IMR-90 (cell line): ENCODE data around the gene RPP30. TPM values are rescaled to one million over a fixed set of nuclear protein-coding genes. Genes with fewer than 3 reads are reported as not detected.

Experiments
- ATAC-seq: fragments of 200-7000 bp; cut with Tn5 transposase; 2 replicates; pipeline ENCODE4 v1.9.1; 2020; ENCODE audit warnings: low read depth, mild to moderate bottlenecking, moderate library complexity
- BruUV-seq: library from RNA; stranded (reverse); fragments of 400-500 nt; replicated peaks from 2 replicates; lab custom pipeline; 2021; lab: Mats Ljungman, UMichigan
- CTCF ChIA-PET: fragments of 300-600 bp; formaldehyde crosslinking; extraction: SDS; loops from one replicate; lab custom pipeline; 2021; ENCODE audit warnings: antibody characterized with exemption; lab: Yijun Ruan, JAX
- POLR2A ChIA-PET: fragments of 300-600 bp; sonication (Branson Sonifier 250); formaldehyde crosslinking; loops from one replicate; lab custom pipeline; 2022; ENCODE audit warnings: antibody characterized with exemption; ENCODE audit not compliant: unreplicated experiment; lab: Charles Lee
- DNase-seq: peaks from one replicate; pipeline ENCODE4 v3.0.0; 2013
- H2AFZ ChIP-seq: replicated peaks from 2 replicates; pipeline ENCODE3; 2013; ENCODE audit warnings: low read length, mild to moderate bottlenecking; ENCODE audit not compliant: poor library complexity
- H2AK5ac ChIP-seq: 2 replicates; pipeline ENCODE4 v1.6.1; 2013; ENCODE audit warnings: low read depth, low read length, inconsistent platforms
- H2AK9ac ChIP-seq: replicated peaks from 2 replicates; pipeline ENCODE3; 2013; ENCODE audit warnings: mild to moderate bottlenecking, low read depth, low read length, moderate library complexity; ENCODE audit not compliant: poor library complexity
- H2BK120ac ChIP-seq: 2 replicates; pipeline ENCODE4 v1.6.1; 2013; ENCODE audit warnings: low read depth, low read length, inconsistent platforms
- H2BK15ac ChIP-seq: 3 replicates; pipeline ENCODE4 v1.6.1; 2013; ENCODE audit warnings: low read depth, low read length, inconsistent platforms
- H2BK20ac ChIP-seq: 2 replicates; pipeline ENCODE4 v1.6.1; 2013; ENCODE audit warnings: low read depth, mild to moderate bottlenecking, inconsistent platforms, low read length, moderate library complexity
- H2BK5ac ChIP-seq: 2 replicates; pipeline ENCODE4 v1.6.1; 2013; ENCODE audit warnings: mild to moderate bottlenecking, low read depth, low read length, inconsistent platforms; ENCODE audit not compliant: poor library complexity, severe bottlenecking
- H3K14ac ChIP-seq: replicated peaks from 2 replicates; pipeline ENCODE4 v1.6.1; 2013; ENCODE audit warnings: low read depth, low read length, inconsistent platforms
- H3K18ac ChIP-seq: 2 replicates; pipeline ENCODE4 v1.6.1; 2013; ENCODE audit warnings: low read depth, low read length, control low read depth
- H3K23ac ChIP-seq: 2 replicates; pipeline ENCODE4 v1.6.1; 2013; ENCODE audit warnings: low read depth, low read length, inconsistent platforms
- H3K27ac ChIP-seq: 2 replicates; pipeline ENCODE4 v1.5.1; 2013; ENCODE audit warnings: mild to moderate bottlenecking, control low read depth, low read length; ENCODE audit not compliant: insufficient read depth
- H3K27me3 ChIP-seq: 2 replicates; pipeline ENCODE4 v1.6.1; 2013; ENCODE audit warnings: low read length; ENCODE audit not compliant: control insufficient read depth, insufficient read depth
- H3K36me3 ChIP-seq: 2 replicates; pipeline ENCODE4 v1.6.1; 2013; ENCODE audit warnings: low read length, mixed read lengths; ENCODE audit not compliant: control insufficient read depth, insufficient read depth
- H3K4ac ChIP-seq: 2 replicates; pipeline ENCODE4 v1.6.1; 2013; ENCODE audit warnings: low read depth, low read length, inconsistent platforms
- H3K4me1 ChIP-seq: 2 replicates; pipeline ENCODE4 v1.6.1; 2013; ENCODE audit warnings: low read length, mixed read lengths; ENCODE audit not compliant: control insufficient read depth, insufficient read depth
- H3K4me2 ChIP-seq: 2 replicates; pipeline ENCODE4 v1.6.1; 2013; ENCODE audit warnings: low read depth, mild to moderate bottlenecking, control low read depth, low read length, moderate library complexity
- H3K4me3 ChIP-seq: 2 replicates; pipeline ENCODE4 v1.5.1; 2013; ENCODE audit warnings: low read depth, mild to moderate bottlenecking, control low read depth, low read length, moderate library complexity; ENCODE audit not compliant: insufficient read depth
- H3K56ac ChIP-seq: 2 replicates; pipeline ENCODE4 v1.6.1; 2013; ENCODE audit warnings: low read length, inconsistent platforms; ENCODE audit not compliant: insufficient read depth; ENCODE audit errors: extremely low read depth
- H3K79me1 ChIP-seq, 2 experiments: 2 replicates each; pipeline ENCODE4 v1.6.1; 2013; ENCODE audit warnings: low read length in 2 of 2, inconsistent platforms in 1 of 2, low read depth in 1 of 2
- H3K9ac ChIP-seq: 2 replicates; pipeline ENCODE4 v1.6.1; 2013; ENCODE audit warnings: low read depth, low read length, control low read depth
- H3K9me1 ChIP-seq: 2 replicates; pipeline ENCODE4 v1.6.1; 2013; ENCODE audit warnings: low read length, inconsistent platforms; ENCODE audit not compliant: insufficient read depth
- H3K9me3 ChIP-seq: 2 replicates; pipeline ENCODE4 v1.6.1; 2013; ENCODE audit warnings: low read length; ENCODE audit not compliant: control insufficient read depth, insufficient read depth
- H4K20me1 ChIP-seq: 2 replicates; pipeline ENCODE4 v1.6.1; 2013; ENCODE audit warnings: low read length, inconsistent platforms; ENCODE audit not compliant: insufficient read depth
- H4K5ac ChIP-seq: 2 replicates; pipeline ENCODE4 v1.6.1; 2013; ENCODE audit warnings: mild to moderate bottlenecking, low read depth, low read length, control low read depth
- H4K8ac ChIP-seq, 2 experiments: 2 replicates each; pipeline ENCODE4 v1.6.1; 2013; ENCODE audit warnings: low read depth in 2 of 2, low read length in 2 of 2, control low read depth in 1 of 2, inconsistent platforms in 1 of 2
- H4K91ac ChIP-seq: 2 replicates; pipeline ENCODE4 v1.6.1; 2013; ENCODE audit warnings: low read depth, low read length, inconsistent platforms; ENCODE audit not compliant: insufficient read depth
- CTCF ChIP-seq: conservative IDR thresholded peaks from 2 replicates; pipeline ENCODE4 v1.5.1; 2012; ENCODE audit warnings: mild to moderate bottlenecking, low read depth, low read length, improper control_type of control experiment
- ELK1 ChIP-seq: fragments of 150-350 bp; IDR thresholded peaks from 2 replicates; pipeline ENCODE4 v1.6.1; 2016; ENCODE audit warnings: low read depth, mild to moderate bottlenecking, low read length, moderate library complexity, borderline replicate concordance
- FOS ChIP-seq: fragments of 150-350 bp; IDR thresholded peaks from 2 replicates; pipeline ENCODE4 v1.6.1; 2016; ENCODE audit warnings: low read depth, low read length
- MXI1 ChIP-seq: IDR thresholded peaks from 2 replicates; pipeline ENCODE4 v1.6.1; 2012; ENCODE audit warnings: low read depth, mild to moderate bottlenecking, low read length, moderate library complexity, borderline replicate concordance
- NFE2L2 ChIP-seq: fragments of 150-350 bp; IDR thresholded peaks from 2 replicates; pipeline ENCODE4 v1.6.1; 2016; ENCODE audit warnings: low read depth, mild to moderate bottlenecking, low read length
- POLR2A ChIP-seq: IDR thresholded peaks from 2 replicates; pipeline ENCODE4 v1.6.1; 2012; ENCODE audit warnings: mild to moderate bottlenecking, low read depth, low read length
- RAD21 ChIP-seq: IDR thresholded peaks from 2 replicates; pipeline ENCODE4 v1.6.1; 2012; ENCODE audit warnings: low read length, improper control_type of control experiment
- RCOR1 ChIP-seq: IDR thresholded peaks from 2 replicates; pipeline ENCODE4 v1.6.1; 2012; ENCODE audit warnings: mild to moderate bottlenecking, low read length, improper control_type of control experiment; ENCODE audit not compliant: insufficient replicate concordance
- RFX5 ChIP-seq: IDR thresholded peaks from 2 replicates; pipeline ENCODE4 v1.8.0; 2012; ENCODE audit warnings: low read depth, mild to moderate bottlenecking, low read length, moderate library complexity
- SMC3 ChIP-seq: fragments of 150-350 bp; IDR thresholded peaks from 2 replicates; pipeline ENCODE4 v1.6.1; 2016; ENCODE audit warnings: low read depth, mild to moderate bottlenecking, antibody characterized with exemption, low read length, moderate library complexity
- USF2 ChIP-seq: fragments of 150-350 bp; IDR thresholded peaks from 2 replicates; pipeline ENCODE4 v1.6.1; 2017; ENCODE audit warnings: mild to moderate bottlenecking, antibody characterized with exemption, low read length, low read depth
- WGBS, 2 experiments: methylation state at CpG; one replicate each; pipeline versions ENCODE4 v1.1.5 to v1.1.7; 2013; ENCODE audit warnings: missing lambda C conversion rate in 2 of 2; ENCODE audit not compliant: insufficient read length in 1 of 2; ENCODE audit errors: extremely low coverage in 2 of 2; 5-methylcytosine and 5-hydroxymethylcytosine counted together
- dilution Hi-C: fragments of 300-500 bp; cut with HindIII; formaldehyde crosslinking; loops from one replicate; pipeline ENCODE4 v1.14.3; 2018; ENCODE audit warnings: low sequenced_read_pairs; ENCODE audit not compliant: unreplicated experiment
- in situ Hi-C: fragments of 300-500 bp; cut with MboI; formaldehyde crosslinking; loops from 3 replicates; pipeline ENCODE4 v1.14.3; 2019; ENCODE audit warnings: low sequenced_read_pairs, inconsistent platforms, mixed read lengths
- intact Hi-C: fragments of 100-400 bp; cut with micrococcal nuclease; formaldehyde crosslinking; loops from 2 replicates; pipeline ENCODE4 v1.10.0; 2022
- polyA plus RNA-seq, 3 experiments: library from polyadenylated mRNA; depleted of rRNA; stranded (reverse); fragments of >200 nt; gene quantifications; 2 replicates each; pipeline ENCODE4 v1.2.3, GENCODE V29; 2012; ENCODE audit warnings: low replicate concordance in 1 of 3
- total RNA-seq: library from RNA; depleted of rRNA; stranded (reverse); fragments of >200 nt; gene quantifications from 2 replicates; pipeline ENCODE4 v1.2.3, GENCODE V29; 2012

The RPP30 gene
- total and polyA plus RNA-seq, 2 of the 4 experiments (the other 2 are of a cell fraction): 27.6 to 45.2 TPM

- H3K4me3 ChIP-seq: no peak overlapping the region
- no peaks in the 10 kb centered on the region for H3K36me3 ChIP-seq
- H3K14ac ChIP-seq: no peak overlapping the region
- no peak overlapping the region for H2AK9ac ChIP-seq
- peak overlapping the region; percentile 58 for H2BK120ac ChIP-seq
- peak overlapping the region; percentile 40; the same call in 1 of the 3 replicates for H2BK15ac ChIP-seq
- H3K27me3 ChIP-seq: no peaks in the 10 kb centered on the region
- no peak overlapping the region for H2BK5ac ChIP-seq
- peak overlapping the region; percentile 14; the same call in 1 of the 2 replicates for H4K91ac ChIP-seq
- no peak overlapping the region for H2AK5ac ChIP-seq
- H3K23ac ChIP-seq: no peak overlapping the region
- dilution Hi-C loops (no loop called here), in situ Hi-C loops (no loop called here), intact Hi-C loops (no loop called here)
- 0 out of 2 replicates have a peak overlapping the region, but pooled peaks have one; percentile 16 for H2BK20ac ChIP-seq
- no peak overlapping the region for H3K18ac ChIP-seq
- peaks cover 15% of the 10 kb centered on the region for H3K4me1 ChIP-seq
- POLR2A ChIA-PET: no interaction called here
- H3K79me1 ChIP-seq: no peaks in the 10 kb centered on the region
- BruUV-seq: no TSS peak
- no peak overlapping the region for H3K56ac ChIP-seq
- TF ChIP-seq ELK1 (no peak), MXI1 (no peak), SMC3 (no peak), CTCF (no peak), RFX5 (no peak), FOS (no peak), NFE2L2 (no peak), RAD21 (no peak), USF2 (no peak), RCOR1 (no peak), POLR2A (no peak)
- 0 out of 2 replicates have a peak overlapping the region, but pooled peaks have one; percentile 5 for H3K4ac ChIP-seq
- ATAC-seq (no peak), DNase-seq (no peak)
- no peak overlapping the region for H3K9ac ChIP-seq
- CTCF ChIA-PET: no interaction called here
- no peak overlapping the region for H3K4me2 ChIP-seq
- no peak overlapping the region for H3K27ac ChIP-seq
- WGBS, 2 experiments: 100% methylated on average over 2 of the region's 2 CpGs; no CpG with 5 or more reads in 1 of the 2 experiments
- no peak overlapping the region for H4K5ac ChIP-seq
- no peaks in the 10 kb centered on the region for H3K9me3 ChIP-seq
- no peak overlapping the region for H2AFZ ChIP-seq
- H4K8ac ChIP-seq: no peak overlapping the region
- H4K20me1 ChIP-seq: no peaks in the 10 kb centered on the region
- H3K9me1 ChIP-seq: peaks cover 5% of the 10 kb centered on the region
Measured at GRCh38 chr10:90927293-90927692, 55.5 kb downstream of the RPP30 start.
